Amygdala (tissue), 56 donors: Measurements from ENCODE around the gene MRPL17.

Experiments used
- DNase-seq, 56 donors: peaks; one replicate each; lab custom pipeline; 2025; lab: John Stamatoyannopoulos, UW

The MRPL17 gene

DNA sequence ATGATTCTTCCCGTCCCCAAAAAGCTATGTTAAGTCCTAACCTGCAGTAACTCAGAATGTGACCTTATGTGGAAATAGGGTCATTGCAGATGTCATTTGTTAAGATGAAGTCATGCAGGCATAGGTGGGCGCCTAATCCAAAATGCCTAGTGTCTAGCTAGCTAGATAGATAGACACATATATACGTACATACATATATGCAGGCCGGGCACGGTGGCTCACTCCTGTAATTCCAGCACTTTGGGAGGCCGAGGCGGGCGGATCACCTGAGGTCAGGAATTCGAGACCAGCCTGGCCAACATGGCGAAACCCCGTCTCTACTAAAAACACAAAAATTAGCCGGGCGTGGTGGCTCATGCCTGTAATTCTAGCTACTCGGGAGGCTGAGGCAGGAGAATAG lies 928 bp upstream of the MRPL17 start:
- DNase-seq = peak in 1 of 56 donors; percentile 4

DNA sequence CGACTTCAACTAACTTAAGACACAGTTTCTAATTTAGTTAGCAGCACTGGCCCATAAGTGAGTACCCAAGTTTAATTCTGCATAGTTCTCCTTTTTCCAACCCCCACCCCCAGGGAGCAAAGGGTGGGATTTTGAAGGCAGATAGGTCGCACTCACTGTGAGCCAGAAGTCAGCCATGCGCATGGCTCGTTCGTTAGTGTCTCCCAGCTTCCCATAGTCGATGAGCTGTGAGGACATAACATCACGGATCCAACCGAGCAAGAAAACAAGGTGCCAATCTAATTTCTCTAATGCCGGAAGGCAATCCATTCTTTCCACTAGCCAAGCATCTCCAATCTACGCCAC lies 577 bp downstream of the MRPL17 start:
- peak in 1 of 56 donors; percentile 42 for DNase-seq

DNA sequence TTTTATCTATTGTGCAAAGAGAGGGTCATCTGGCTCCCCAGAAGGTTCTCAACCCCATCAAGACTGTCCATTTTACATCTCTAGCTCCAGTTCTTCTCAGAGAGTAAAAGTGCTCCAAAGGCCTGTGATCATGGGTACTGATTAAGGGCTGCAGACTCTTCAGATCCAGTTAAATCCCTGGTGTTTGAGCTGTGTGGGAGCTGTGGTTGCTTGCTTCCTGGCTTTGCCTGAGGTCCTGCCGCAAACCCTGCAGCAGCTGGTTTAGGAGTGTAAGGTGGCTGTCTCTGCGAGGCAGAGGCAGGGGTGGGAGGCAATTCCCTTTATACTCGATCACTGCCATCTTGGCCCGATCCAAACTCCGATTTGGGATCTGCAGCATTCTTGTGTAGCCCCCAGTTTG lies 1.2 kb downstream of the MRPL17 start:
- no peak for DNase-seq

DNA sequence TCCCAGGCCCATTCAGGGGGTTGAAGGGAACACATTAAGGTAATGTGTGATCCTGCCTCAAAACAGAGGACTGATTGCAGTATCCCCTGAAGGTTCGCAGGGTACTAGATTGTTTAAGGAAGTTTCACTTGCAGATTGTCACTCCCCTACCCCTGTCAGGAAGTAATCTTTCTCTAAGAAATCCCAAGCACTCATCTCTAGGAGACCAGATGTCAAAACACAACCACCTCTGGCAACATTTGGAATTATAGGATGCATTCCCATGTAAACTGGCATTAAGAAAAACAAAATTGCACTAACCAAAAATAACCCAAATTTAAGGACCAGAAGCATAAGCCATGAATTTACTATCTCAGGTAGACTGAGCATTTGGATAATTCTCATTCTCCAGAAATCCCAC lies 1.6 kb downstream of the MRPL17 start:
- no peak for DNase-seq

DNA sequence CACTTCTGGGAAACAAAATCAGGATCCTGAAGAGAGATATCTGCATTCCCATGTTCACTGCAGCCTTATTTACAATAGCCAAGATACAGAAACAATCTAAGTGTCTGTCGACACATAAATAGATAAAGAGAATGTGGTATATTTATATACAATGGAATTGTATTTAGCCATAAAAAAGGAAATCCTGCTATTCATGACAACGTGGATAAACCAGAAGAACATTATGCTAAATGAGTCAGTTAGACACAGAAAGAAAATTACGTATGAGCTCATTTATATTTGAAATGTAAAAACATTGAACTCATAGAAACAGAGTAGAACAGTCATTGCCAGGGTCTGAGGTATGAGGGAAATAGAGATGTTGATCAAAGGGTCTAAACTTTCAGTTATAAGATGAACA lies 6.1 kb downstream of the MRPL17 start:
- no peak for DNase-seq

DNA sequence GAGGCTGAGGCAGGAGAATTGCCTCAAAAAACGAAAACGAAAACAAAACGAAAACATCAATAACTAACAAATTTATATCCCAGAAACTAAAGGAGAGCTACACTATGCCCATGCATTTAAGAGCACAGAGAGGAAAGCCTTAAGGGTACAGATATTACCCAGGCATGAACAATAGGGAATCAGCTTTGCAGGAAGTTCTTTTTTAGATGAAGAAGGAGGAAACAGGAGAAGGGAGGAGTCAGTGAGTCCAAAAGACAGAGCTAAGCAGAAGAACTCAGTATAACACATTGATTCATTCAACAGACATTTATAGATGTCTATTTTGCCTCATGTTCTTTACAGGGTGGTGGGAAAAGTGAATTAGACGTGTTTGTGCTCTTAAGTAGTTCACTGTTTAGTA lies 8.3 kb downstream of the MRPL17 start:
- DNase-seq = no peak

DNA sequence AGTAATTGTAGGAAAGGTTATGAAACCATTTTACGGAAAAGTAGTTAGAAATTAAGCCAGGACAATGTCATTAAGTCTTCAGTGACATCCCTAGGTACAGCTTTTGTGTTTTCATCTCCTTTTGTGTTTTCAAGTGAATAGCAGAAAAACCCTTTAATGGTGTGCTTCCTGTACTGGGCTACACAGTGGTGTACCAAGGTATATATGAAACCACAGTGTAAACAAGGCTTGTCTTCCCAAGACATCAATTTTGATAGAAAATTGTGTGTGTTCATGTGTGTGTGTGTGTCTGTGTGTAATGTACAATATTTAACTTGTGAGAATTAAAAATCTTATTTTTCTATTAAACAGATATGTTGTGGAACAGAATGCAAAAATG lies 8.9 kb downstream of the MRPL17 start:
- no peak for DNase-seq

DNA sequence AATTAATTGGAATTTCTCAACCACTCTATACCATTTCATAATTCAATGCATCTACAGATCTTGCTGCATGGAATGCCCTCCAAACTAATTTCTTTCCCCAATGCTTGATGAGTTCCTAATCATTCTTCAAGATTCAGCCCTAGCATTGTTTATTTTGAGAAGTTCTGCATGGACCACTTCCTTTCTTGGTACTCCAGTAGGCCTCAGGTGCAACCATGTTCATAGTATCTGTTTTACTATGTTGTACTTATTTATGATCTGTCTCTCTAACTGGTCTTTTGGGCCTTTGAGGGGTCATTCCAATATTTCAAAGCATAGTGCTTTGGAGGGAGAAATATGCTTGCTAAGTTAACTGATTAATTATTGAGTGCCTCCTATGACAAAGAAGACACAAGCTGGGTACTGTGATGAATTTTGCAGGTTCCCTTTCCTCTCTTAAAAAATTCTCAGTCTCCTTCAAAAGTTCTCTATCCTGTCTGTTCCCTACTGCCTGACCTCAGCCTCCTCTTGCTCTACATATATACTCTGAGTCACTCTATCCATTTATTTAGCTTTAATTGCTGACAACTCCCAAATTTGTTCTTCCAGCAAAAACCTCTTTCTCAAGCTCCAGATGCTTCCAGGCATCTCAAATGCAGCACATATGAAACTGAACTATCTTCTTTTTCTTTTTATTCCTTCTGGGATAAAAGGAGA lies 9.5 kb downstream of the MRPL17 start:
- no peak for DNase-seq

DNA sequence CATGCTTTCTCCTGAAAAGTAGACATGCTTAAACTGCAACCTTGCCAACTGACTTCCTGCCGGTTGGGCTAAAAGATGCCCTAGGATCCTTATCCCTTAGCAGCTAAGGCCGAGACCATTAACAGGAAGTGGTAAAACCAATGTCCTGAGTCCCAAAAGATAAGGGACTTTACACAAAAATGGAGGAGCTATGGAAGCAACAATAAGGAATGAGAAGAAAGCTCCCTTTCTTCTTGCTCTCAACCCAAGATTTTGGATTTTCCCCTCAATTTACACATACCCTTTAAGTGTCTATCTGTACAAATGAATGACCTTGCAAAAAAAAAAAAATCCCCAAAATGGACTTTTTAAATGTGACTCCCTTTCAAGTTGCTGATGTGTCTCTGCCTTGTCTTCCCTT lies 11.1 kb downstream of the MRPL17 start:
- no peak for DNase-seq

DNA sequence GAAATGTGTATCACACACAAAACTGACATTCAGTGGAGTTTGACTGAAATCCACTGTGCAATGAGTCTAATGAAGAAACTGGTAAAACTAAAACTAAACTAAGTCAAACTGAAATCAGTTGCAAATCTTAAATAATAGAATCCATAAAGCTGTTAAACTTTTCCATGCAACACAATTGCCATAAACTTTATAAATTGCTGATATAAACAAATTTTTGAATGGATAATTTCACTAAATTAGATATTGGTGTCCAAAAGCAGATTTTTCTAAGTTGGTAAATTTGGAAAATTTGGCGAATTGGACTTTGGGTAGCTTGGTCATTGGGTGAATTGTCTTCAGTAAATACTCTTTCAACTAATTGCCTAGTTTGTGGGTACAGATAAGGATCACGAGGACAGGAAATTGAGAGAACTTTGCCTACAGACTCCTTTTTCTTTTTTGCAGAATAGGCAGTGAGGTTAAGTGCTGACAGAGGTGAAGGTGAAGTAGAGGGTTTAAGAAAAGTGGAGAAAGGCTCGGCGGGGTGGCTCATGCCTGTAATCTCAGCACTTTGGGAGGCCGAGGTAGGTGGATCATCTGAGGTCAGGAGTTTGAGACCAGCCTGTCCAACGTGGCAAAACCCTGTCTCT lies 12.8 kb downstream of the MRPL17 start:
- no peak for DNase-seq

DNA sequence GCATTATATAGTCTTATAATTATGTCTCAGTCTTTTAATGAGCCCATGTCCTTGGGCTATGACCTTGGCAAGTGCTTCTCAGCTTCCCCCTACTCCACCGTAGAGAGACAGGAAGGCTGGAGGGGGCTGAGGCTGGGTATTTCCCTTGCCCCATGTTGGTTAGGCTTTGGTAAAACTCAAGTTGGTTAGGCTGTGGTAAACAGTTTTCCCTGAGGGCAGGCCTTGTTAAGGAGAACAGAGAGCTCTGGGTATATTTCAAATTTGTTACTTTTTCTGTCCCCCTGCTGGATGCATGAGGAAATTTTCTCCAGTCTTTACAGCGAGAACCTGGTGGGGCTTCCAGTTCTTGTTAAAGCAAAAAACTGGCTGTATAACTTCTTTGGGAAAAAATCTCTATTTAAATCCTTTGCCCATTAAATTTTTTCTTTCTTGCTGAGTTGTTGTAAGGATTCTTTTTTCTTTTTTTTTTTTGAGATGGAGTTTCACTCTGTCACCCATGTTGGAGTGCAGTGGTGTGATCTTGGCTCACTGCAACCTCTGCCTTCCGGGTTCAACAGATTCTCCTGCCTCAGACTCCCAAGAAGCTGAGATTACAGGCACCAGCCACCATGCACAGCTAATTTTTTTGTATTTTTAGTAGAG lies 15.3 kb downstream of the MRPL17 start:
- no peak for DNase-seq

DNA sequence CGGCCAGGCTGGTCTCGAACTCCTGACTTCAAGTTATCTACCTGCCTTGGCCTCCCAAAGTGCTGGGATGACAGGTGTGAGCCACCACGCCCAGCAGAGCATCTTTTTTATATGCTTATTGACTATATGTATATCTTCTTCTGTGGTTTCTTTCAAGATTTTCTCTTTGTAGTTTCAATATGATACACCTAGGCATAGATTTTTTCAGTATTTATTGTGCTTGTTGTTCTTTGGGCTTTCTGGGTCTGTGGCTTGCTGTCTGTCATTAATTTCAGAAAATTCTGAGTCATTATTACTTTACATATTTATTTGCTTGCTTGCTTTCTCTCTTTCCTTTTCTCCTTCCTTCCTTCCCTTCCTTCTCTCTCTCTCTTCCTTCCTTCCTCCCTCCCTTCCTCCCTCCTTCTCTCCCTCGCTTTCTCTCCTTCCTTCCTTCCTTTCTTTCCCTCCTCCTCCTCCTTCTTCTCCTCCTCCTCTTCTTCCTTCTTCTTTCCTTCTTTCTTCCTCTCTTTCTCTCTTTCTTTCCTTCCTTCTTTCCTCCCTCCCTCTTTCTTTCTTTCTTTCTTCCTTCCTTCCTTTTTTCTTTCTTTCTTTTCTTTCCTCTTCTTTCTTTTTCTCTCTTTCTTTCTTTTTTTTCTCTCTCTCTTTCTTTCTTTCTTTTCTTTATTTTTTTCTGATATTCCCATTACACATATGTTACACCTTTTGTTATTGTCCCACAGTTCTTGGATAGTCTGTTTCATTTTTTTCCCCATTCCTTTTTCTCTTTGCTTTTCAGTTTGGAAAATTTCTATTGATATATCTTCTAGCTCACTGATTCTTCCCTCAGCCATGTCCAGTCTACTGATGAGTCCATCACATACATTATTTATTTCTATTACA lies 16.6 kb downstream of the MRPL17 start:
- DNase-seq = no peak

DNA sequence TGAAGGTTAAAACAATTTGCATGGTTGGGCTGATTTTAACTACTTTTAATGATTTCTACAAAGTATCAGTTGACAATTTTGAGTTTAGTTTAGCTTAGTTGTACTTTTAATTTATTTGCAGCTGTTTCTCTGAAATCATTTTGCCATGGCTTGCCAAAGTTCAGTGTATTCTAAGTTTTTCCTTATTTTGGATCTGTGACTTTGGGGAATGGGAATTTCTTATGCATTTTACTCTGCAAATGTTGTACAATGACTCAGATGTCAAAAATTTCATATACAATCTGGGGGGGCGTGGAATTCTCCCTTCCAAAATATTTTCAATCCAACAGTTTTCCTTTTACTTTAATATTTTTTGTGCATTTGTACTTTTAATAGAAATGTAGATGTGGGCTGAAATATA lies 18.6 kb downstream of the MRPL17 start:
- DNase-seq = no peak

DNA sequence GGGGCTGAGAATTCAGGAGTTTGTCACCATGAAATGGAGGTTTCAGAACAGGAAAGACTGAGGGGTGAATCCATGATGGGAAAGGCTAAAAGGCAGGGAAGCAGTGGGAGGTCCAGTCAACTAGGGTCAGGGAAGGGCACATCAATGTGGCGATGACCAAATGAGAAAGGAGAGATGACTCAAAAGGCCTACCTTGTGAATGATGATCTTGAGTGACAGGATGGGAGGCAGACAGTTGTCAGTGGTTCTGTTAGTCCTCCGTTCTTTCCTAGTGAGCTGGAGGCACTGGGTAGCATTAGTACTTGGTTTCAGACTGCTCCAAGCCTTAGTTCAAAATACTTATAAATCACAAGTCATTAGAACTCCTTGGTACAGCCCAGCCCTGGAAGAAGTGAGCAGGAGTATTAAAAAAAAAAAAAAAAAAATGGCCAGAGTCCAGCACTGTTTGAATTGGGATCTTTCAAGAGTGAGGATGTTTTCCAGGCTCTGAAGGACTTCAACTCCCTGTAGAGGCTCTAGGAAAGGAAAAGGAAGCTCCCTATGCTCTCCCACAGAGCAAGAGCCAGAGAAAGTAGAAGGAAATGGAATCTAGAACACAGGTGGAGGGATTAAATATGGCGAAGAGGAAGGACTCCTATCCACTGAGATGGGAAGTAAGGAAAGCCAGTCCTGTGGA lies 19.2 kb downstream of the MRPL17 start:
- DNase-seq = no peak

DNA sequence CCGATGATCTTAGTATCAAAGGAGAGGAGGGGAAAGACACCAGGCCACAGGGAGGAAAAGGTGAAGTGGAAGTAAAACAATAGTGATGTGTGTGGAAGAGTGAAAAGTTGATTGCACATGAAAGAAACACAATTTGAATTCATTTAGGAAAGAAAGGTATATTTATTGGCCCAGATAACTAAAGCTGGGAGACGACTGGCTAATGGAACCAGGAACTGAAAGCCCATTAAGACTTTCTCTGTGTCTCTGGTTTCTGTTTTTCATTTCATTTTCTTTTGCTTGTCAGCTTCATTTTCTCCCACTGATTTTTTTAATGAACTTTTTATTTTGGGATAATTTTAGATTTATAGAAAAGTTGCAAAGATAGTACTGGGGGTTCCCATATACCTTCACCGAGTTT lies 22.4 kb downstream of the MRPL17 start:
- DNase-seq = no peak

DNA sequence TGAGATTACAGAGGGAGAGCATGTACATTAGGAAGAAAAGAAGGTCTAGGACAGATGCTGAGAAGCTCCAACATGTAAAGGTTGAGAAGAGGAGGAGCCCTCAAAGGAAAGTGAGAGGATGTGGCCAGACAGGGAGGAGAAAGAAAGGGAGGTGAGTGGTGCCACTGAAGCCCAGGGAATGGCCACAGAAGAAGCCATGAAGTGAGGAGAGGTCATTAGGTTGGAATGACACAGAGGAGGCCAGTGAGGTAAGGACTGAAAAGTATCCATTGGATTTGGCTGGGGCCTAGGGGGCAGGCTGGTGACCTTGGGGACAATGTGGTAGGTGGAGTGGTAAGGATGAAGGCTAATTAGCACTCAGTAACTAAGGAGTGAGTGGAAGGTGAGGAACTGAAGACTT lies 24.5 kb downstream of the MRPL17 start:
- no peak for DNase-seq

DNA sequence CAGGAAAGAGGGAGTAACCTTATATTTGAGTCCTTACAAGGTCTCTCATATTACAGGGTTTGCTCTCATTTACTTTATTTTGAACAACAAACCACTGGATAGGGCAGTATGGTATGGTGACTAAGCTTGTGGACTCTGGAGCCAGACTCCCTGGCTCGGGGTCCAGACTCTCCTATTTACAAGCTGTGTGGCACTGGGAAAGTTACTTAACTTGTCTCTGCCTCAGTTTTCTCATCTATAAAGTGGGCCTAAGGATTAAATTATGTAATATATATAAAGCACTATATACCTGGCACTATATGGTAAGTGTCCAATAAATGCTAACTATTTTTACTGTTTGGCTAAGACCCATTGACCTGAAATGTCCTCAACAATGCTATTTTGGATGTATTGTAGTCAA lies 25.8 kb downstream of the MRPL17 start:
- DNase-seq = no peak

DNA sequence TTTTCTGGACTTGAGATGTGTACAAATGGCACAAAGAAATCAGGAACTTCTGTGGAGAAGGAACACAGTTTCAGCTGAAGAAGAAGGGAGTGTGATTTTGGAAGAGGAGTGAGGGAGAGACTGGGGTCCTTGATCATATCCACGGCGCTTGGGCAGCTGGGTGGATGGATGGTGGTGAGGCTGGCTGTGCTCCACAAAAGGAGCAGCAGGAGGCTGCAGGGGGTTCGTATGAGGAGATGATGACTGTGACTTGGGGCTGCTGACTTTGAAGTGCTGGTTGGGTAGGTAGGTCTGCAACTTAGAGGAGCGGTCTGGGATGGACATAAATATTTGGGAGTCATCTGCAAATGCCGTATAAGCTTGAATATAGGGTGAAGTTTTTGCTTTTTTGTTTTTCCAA lies 26.2 kb downstream of the MRPL17 start:
- no peak for DNase-seq

DNA sequence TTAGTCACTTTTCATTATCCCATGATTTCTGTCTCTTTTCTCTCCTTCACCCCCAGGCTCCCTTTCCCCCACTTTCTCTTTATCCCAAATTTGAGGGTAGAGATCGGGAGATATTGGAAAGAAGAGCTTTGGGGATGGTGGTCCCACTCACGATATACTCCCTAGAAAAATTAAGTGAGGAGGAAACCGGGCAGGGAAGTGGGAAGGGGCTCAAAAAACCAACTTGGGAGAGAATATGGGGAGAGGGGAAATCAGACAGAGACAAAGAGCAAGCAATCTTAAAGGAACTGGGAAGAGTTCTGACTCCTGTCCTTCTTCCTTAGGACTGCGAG lies 26.6 kb downstream of the MRPL17 start:
- DNase-seq = no peak

DNA sequence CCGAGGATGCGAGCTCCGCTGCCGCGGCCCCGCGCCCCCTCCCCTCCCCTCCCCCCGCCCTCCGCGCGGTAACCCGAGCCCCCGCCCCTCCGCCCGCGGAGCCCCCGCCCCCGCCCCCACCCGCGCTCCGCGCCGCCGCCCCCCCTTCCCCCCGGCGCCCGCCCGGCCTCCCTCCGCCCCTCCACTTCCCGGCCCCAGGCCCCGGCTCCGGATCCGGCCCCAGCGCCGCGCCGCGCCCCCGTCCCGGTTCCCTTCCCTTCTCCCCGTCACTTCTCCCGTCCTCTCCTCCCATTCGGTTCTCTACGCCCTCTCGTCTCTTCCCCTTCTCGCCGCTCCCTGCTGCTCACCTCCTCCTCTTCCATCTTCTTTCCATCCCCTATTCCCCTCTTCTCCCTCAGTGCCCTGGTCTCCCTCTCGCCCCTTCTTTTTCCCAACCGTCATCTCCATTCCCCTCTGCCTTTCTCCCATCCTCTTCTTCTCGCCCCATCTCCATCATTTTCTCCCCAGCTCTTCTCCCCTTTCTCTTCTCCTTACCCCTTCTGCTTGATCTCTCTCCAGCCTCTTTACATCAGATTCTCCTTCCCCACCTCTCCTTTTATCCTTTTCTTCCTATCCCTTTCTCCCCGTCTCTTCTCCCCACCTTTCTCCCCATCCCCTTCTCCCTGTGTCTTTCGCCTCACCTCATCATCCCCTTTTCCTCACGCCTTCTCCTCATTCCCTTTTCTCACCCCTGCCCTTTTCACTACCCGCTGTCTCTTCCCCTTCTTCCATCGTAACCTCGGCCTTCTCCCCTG lies 27.2 kb downstream of the MRPL17 start, which contains the start of gene DCHS1:
DCHS1 (minus strand) TSS at position 20 of the 794 bp plus-strand sequence. CDS start 14,196 bp downstream, outside the sequence.
- peak in 2 of 56 donors; percentile 8 to 20 for DNase-seq
